ENCODE measurements around the gene NSUN2. TPM values are rescaled to one million over a fixed set of nuclear protein-coding genes. Genes with fewer than 3 reads are reported as not detected.

Gene NSUN2
- total RNA-seq, 6 experiments from 2014 or later, result 24.6 to 42.5 (median 29.1) TPM

- Histone ChIP-seq H3K27me3 (no peaks in the 10 kb centered on the region), H3K4me3 (no peak overlapping the region), H3K9me3 (no peaks in the 10 kb centered on the region), H3K4me1 (peaks cover 0 to 44% (median 13%) of the 10 kb centered on the region in 4 donors), H3K27ac (peak overlapping the region in 1 of 3 donors; percentile 30), H3K36me3 (peaks cover 0 to 40% (median 12%) of the 10 kb centered on the region in 4 donors)
- intact Hi-C loops (cut with DNase I), result no loop called here
- WGBS (ENCODE audit: insufficient coverage, low coverage, low lambda C conversion rate, missing lambda C conversion rate), result 95% methylated on average over 6 of the region's 11 CpGs
- ATAC-seq (no peak), DNase-seq (no peak)
- TF ChIP-seq, protein P1, sequence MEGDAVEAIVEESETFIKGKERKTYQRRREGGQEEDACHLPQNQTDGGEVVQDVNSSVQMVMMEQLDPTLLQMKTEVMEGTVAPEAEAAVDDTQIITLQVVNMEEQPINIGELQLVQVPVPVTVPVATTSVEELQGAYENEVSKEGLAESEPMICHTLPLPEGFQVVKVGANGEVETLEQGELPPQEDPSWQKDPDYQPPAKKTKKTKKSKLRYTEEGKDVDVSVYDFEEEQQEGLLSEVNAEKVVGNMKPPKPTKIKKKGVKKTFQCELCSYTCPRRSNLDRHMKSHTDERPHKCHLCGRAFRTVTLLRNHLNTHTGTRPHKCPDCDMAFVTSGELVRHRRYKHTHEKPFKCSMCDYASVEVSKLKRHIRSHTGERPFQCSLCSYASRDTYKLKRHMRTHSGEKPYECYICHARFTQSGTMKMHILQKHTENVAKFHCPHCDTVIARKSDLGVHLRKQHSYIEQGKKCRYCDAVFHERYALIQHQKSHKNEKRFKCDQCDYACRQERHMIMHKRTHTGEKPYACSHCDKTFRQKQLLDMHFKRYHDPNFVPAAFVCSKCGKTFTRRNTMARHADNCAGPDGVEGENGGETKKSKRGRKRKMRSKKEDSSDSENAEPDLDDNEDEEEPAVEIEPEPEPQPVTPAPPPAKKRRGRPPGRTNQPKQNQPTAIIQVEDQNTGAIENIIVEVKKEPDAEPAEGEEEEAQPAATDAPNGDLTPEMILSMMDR (IDR thresholded peaks at IDR 0.05), result no peak
These were observed 31.0 kb downstream of the NSUN2 start for GRCh38 chr5:6601816-6602215.

DNA sequence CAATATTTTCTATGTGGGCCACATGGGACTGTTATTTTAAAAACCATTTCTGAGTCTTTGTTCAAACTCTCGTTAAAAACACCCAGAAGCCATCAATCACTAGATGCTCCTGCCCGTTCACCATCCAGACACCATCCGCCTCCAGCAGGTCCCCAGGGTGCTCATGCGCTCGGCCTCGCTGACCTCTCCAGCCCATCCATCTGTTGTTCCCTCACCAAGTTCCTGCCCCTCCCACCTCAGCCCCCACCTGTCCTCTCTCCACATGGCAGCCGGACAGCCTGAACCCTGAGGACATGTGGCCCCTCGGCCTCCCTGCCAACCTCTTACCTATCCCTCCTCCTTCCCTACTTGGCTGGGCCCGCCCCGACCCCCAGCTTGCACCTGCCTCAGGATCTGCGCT, 31.6 kb downstream of the NSUN2 start:
- no peaks in the 10 kb centered on the region for H3K27me3 ChIP-seq
- WGBS (ENCODE audit: insufficient coverage, low coverage, low lambda C conversion rate, missing lambda C conversion rate), result 80% methylated on average over 5 of the region's 11 CpGs
- TF ChIP-seq POLR2A (IDR thresholded peaks at IDR 0.05), result no peak
- TF ChIP-seq, protein P1 (IDR thresholded peaks at IDR 0.05), result no peak
- no peaks in the 10 kb centered on the region for H3K9me3 ChIP-seq
- intact Hi-C loops (cut with DNase I), result no loop called here
- H3K4me3 ChIP-seq, result no peak overlapping the region
- peak overlapping the region in 1 of 3 donors; percentile 30 for H3K27ac ChIP-seq
- peaks cover 0 to 34% (median 12%) of the 10 kb centered on the region in 4 donors for H3K36me3 ChIP-seq
- peaks cover 0 to 48% (median 15%) of the 10 kb centered on the region in 4 donors for H3K4me1 ChIP-seq
- DNase-seq, result no peak
- no peak for ATAC-seq

- intact Hi-C loops (cut with DNase I), result no loop called here
- Histone ChIP-seq H3K9me3 (no peaks in the 10 kb centered on the region), H3K4me1 (peaks cover 0 to 57% (median 18%) of the 10 kb centered on the region in 4 donors), H3K36me3 (peaks cover 0 to 29% (median 10%) of the 10 kb centered on the region in 4 donors), H3K27me3 (no peaks in the 10 kb centered on the region), H3K27ac (peak overlapping the region in 2 of 3 donors; percentile 94 to 99), H3K4me3 (no peak overlapping the region)
- no peak for DNase-seq
- ATAC-seq, result no peak
- no CpG with 5 or more reads among the region's 8 CpGs for WGBS (ENCODE audit: insufficient coverage, low coverage, low lambda C conversion rate, missing lambda C conversion rate)
- TF ChIP-seq, protein P1 (IDR thresholded peaks at IDR 0.05), result no peak
- no peak for TF ChIP-seq POLR2A (IDR thresholded peaks at IDR 0.05)
These were observed 33.1 kb downstream of the NSUN2 start for GRCh38 chr5:6599739-6600138.

- no peaks in the 10 kb centered on the region for H3K9me3 ChIP-seq
- TF ChIP-seq POLR2A (IDR thresholded peaks at IDR 0.05), result no peak
- TF ChIP-seq, protein P1 (IDR thresholded peaks at IDR 0.05), result no peak
- H3K4me3 ChIP-seq, result no peak overlapping the region
- peaks cover 0 to 20% (median 10%) of the 10 kb centered on the region in 4 donors for H3K36me3 ChIP-seq
- DNase-seq (peak in 1 of 3 donors; percentile 51), ATAC-seq (peak in 2 of 4 donors; percentile 7 to 21)
- H3K4me1 ChIP-seq, result peaks cover 0 to 60% (median 20%) of the 10 kb centered on the region in 4 donors
- WGBS (ENCODE audit: insufficient coverage, low coverage, low lambda C conversion rate, missing lambda C conversion rate), result 34% methylated on average over 7 of the region's 14 CpGs
- H3K27ac ChIP-seq, result peak overlapping the region in 2 of 3 donors; percentile 94 to 99
- no peaks in the 10 kb centered on the region for H3K27me3 ChIP-seq
- intact Hi-C loops (cut with DNase I), result no loop called here
These were observed 34.4 kb downstream of the NSUN2 start for GRCh38 chr5:6598351-6598900.
